ENCODE data around the gene WDR37. TPM values are rescaled to one million over a fixed set of nuclear protein-coding genes. Genes with fewer than 3 reads are reported as not detected.
A peak's percentile ranks its signal among the peaks of the same experiment; 100 is the strongest.

The WDR37 gene
- total and polyA plus RNA-seq, 9 of the 15 experiments (the other 6 are each of a cell fraction or from before 2014, with no cell fraction given), result 2.3 to 11.6 (median 6.7) TPM

DNA sequence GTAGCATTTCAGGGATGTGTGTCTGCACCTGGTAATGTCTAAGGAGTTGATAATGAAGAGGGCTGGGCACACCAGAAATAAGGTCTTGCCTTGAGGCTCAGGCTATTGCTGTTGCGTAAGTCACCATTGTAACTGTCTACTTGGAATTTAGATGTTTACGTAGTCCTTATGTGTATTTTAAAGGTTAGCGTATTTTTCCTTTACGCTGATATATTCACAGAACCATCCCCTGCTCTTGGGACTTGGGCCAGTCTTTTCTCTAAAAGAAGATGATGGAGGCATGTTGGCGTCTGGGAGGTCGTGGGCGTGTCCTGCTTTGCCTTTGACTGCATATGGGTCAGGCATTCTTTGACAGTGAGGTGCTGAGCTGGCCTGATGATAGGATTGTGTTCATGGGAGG lies 14.7 kb downstream of the WDR37 start (continued):
- TF ChIP-seq CEBPB (tag; IDR thresholded peaks at IDR 0.05) (peak; percentile 65), ZNF699 (CRISPR knock-in tag; IDR thresholded peaks at IDR 0.05; ENCODE audit: insufficient replicate concordance) (no peak), KLF16 (IDR thresholded peaks at IDR 0.05) (no peak), ZNF224 (CRISPR knock-in tag; IDR thresholded peaks at IDR 0.05) (no peak), ZBTB11 (CRISPR knock-in tag; IDR thresholded peaks at IDR 0.05) (0 out of 6 replicates have a peak, but pooled peaks of 1 of the 3 experiments have one; percentile 18)

GRCh38 chr10:1074052-1074747 lies 18.0 kb downstream of the WDR37 start:
- Histone ChIP-seq H2AFZ (ENCODE audit: low read depth, low read length) (no peak overlapping the region), H3K9ac (ENCODE audit: insufficient read depth in 1 of 2, low read depth in 2 of 2, low read length in 2 of 2) (no peak overlapping the region; a peak in 1 of 4 replicates), H3K4me1 (replicated peaks in 1 of 2; ENCODE audit: control insufficient read depth in 2 of 2, insufficient read depth in 2 of 2, low read length in 2 of 2) (no peaks in the 10 kb centered on the region; a peak in 1 of 5 replicates), H3K27ac (ENCODE audit: extremely low read depth, low read depth, low read length) (no peak overlapping the region), H3K9me1 (ENCODE audit: control insufficient read depth, insufficient read depth, low read length) (no peaks in the 10 kb centered on the region), H3K4me3 (no peak overlapping the region), H3K36me3 (ENCODE audit: control insufficient read depth, insufficient read depth, low read length) (peaks cover 26% of the 10 kb centered on the region; the same call in 2 of the 3 replicates), H4K20me1 (replicated peaks; ENCODE audit: control insufficient read depth, insufficient read depth, low read length) (no peaks in the 10 kb centered on the region), H3K79me2 (ENCODE audit: control insufficient read depth, insufficient read depth, low read length) (no peaks in the 10 kb centered on the region), H3K27me3 (ENCODE audit: control insufficient read depth in 2 of 2, insufficient read depth in 2 of 2, low read length in 2 of 2) (no peaks in the 10 kb centered on the region), H3K9me3 (replicated peaks; ENCODE audit: control insufficient read depth, insufficient read depth, low read depth, low read length) (no peaks in the 10 kb centered on the region), H3K4me2 (ENCODE audit: insufficient read depth, low read length) (no peak overlapping the region)
- FAIRE-seq (no peak), DNase-seq (ENCODE audit: extremely low read depth in 1 of 4, low spot score in 3 of 4) (no peak), ATAC-seq (peak; percentile 78)
- 94% methylated on average over 19 of the region's 24 CpGs for WGBS (ENCODE audit: insufficient coverage, low coverage, missing lambda C conversion rate)
- BruUV-seq (replicated peaks), result no TSS peak
- in situ Hi-C loops (cut with MboI) (no loop called here), intact Hi-C loops (cut with micrococcal nuclease) (no loop called here)
- TF ChIP-seq BCOR (IDR thresholded peaks at IDR 0.05) (no peak), THRA (IDR thresholded peaks at IDR 0.05) (no peak)
- TF ChIP-seq, protein P1, sequence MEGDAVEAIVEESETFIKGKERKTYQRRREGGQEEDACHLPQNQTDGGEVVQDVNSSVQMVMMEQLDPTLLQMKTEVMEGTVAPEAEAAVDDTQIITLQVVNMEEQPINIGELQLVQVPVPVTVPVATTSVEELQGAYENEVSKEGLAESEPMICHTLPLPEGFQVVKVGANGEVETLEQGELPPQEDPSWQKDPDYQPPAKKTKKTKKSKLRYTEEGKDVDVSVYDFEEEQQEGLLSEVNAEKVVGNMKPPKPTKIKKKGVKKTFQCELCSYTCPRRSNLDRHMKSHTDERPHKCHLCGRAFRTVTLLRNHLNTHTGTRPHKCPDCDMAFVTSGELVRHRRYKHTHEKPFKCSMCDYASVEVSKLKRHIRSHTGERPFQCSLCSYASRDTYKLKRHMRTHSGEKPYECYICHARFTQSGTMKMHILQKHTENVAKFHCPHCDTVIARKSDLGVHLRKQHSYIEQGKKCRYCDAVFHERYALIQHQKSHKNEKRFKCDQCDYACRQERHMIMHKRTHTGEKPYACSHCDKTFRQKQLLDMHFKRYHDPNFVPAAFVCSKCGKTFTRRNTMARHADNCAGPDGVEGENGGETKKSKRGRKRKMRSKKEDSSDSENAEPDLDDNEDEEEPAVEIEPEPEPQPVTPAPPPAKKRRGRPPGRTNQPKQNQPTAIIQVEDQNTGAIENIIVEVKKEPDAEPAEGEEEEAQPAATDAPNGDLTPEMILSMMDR (IDR thresholded peaks at IDR 0.05 in 2 of 3, conservative IDR thresholded peaks at IDR 0.05 in 1 of 3; ENCODE audit: insufficient read depth in 2 of 3, low read depth in 1 of 3, low read length in 3 of 3), result peak; percentile 21 to 40 (median 29); a peak in 1 of 6 replicates
- ChIA-PET POLR2A (no interaction called here), CTCF (ENCODE audit: low intra/inter-chr PET ratio) (interaction anchor here (0.6 kb wide), 1 partner anchor 152 kb away, joined by 3 read pairs; no protein-coding TSS in a partner anchor)

All from K562 (cell line).